Measurements from ENCODE around the gene TSPAN15. TPM values are rescaled to one million over a fixed set of nuclear protein-coding genes. Genes with fewer than 3 reads are reported as not detected.
"Not testable (repeated sequence)": the region's sequence is repeated elsewhere in the genome, so short reads cannot be mapped to it uniquely, and the experiment has no call there.

The TSPAN15 gene
- total RNA-seq, 1 experiment from 2014 or later = 5.0 TPM

GRCh38 chr10:69515699-69516259 lies 64.5 kb downstream of the TSPAN15 start:
- Histone ChIP-seq H3K4me3 (ENCODE audit: insufficient read depth, low read depth, low read length) (no peak overlapping the region), H3K27me3 (ENCODE audit: control insufficient read depth, insufficient read depth, low read length) (no peaks in the 10 kb centered on the region; the same call in 1 of the 2 replicates), H3K36me3 (replicated peaks; ENCODE audit: control insufficient read depth, insufficient read depth, low read length) (no peaks in the 10 kb centered on the region)
- DNase-seq = peak; percentile 86

DNA sequence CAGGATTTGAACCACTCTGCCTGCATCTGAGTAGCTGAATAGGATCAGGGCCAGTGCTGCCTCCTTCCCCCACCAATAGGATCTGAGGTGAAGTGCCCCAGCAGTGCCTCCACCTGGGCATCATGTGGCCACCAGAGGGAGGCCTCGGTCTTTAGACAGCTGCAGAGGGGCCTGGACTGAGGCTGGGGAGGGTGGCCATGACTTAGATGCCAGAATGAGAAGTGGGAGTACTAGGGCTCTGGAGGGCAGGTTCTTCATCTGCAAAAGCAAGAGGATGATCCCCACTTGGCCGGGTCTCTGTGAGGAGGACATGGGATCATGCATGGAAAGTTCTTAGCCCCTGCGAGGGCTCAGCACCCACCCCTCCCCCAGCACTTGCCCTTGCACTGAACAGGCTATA lies 65.1 kb downstream of the TSPAN15 start:
- Histone ChIP-seq H3K27me3 (ENCODE audit: control insufficient read depth, insufficient read depth, low read length) (no peaks in the 10 kb centered on the region; the same call in 1 of the 2 replicates), H3K4me3 (ENCODE audit: insufficient read depth, low read depth, low read length) (no peak overlapping the region), H3K36me3 (replicated peaks; ENCODE audit: control insufficient read depth, insufficient read depth, low read length) (no peaks in the 10 kb centered on the region)
- DNase-seq = peak; percentile 93

DNA sequence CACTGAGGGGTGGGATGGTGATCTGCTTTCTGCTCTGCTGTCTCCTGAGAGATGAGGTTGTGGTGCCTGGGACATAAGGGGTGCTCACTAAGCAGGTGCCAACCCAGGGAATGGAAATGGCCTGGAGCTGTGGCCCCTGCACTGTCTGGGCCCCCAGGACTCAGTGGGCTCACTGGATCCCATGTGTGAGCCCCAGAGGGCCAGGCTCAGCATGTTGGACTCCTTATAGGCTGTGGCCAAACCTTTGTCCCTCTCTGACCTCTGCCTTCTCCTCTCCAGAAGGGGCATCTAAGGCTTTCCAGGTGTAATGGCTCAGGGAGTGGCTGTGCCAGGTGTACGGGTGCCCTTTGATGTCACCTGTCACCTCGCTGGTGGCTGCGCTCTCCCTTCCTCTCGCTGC lies 65.5 kb downstream of the TSPAN15 start:
- H3K36me3 ChIP-seq (replicated peaks; ENCODE audit: control insufficient read depth, insufficient read depth, low read length) = no peaks in the 10 kb centered on the region
- no peak overlapping the region for H3K4me3 ChIP-seq (ENCODE audit: insufficient read depth, low read depth, low read length)
- DNase-seq = no peak
- H3K27me3 ChIP-seq (ENCODE audit: control insufficient read depth, insufficient read depth, low read length) = no peaks in the 10 kb centered on the region; the same call in 1 of the 2 replicates

- H3K4me3 ChIP-seq (ENCODE audit: insufficient read depth, low read depth, low read length) = no peak overlapping the region
- DNase-seq = no peak
- no peaks in the 10 kb centered on the region; the same call in 1 of the 2 replicates for H3K27me3 ChIP-seq (ENCODE audit: control insufficient read depth, insufficient read depth, low read length)
- H3K36me3 ChIP-seq (replicated peaks; ENCODE audit: control insufficient read depth, insufficient read depth, low read length) = no peaks in the 10 kb centered on the region
Measured at GRCh38 chr10:69517271-69517848, 66.1 kb downstream of the TSPAN15 start.

DNA sequence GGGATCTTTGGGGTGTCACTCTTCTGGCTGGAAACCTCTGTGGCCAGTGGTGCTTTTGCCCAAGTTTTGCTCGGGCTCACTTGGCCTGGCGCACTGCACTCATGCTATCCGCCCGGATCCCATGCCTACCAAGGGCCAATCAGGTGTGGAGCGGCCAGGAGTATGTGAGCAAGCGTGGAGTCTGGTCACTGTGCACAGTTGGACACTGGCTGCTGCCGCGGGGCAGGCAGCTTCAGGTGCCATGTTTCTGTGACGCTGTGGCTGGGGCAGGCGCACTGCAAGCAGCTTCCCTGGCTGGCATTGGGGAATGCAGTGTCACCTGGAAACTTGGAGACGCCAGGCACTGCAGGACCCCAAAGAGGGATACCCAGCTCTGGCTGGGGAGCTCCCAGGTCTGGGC lies 76.7 kb downstream of the TSPAN15 start:
- DNase-seq = no peak
- H3K36me3 ChIP-seq (replicated peaks; ENCODE audit: control insufficient read depth, insufficient read depth, low read length) = no peaks in the 10 kb centered on the region
- no peak overlapping the region for H3K4me3 ChIP-seq (ENCODE audit: insufficient read depth, low read depth, low read length)
- H3K27me3 ChIP-seq (ENCODE audit: control insufficient read depth, insufficient read depth, low read length) = no peaks in the 10 kb centered on the region; the same call in 1 of the 2 replicates

GRCh38 chr10:69533658-69534057 lies 82.4 kb downstream of the TSPAN15 start:
- DNase-seq = no peak
- no peaks in the 10 kb centered on the region for H3K27me3 ChIP-seq (ENCODE audit: control insufficient read depth, insufficient read depth, low read length)
- H3K36me3 ChIP-seq (replicated peaks; ENCODE audit: control insufficient read depth, insufficient read depth, low read length) = no peaks in the 10 kb centered on the region
- H3K4me3 ChIP-seq (ENCODE audit: insufficient read depth, low read depth, low read length) = no peak overlapping the region

- H3K36me3 ChIP-seq (replicated peaks; ENCODE audit: control insufficient read depth, insufficient read depth, low read length); H3K4me3 ChIP-seq (ENCODE audit: insufficient read depth, low read depth, low read length); H3K27me3 ChIP-seq (ENCODE audit: control insufficient read depth, insufficient read depth, low read length); DNase-seq: not testable (repeated sequence)
Measured at GRCh38 chr10:69536521-69536920, 85.3 kb downstream of the TSPAN15 start.

DNA sequence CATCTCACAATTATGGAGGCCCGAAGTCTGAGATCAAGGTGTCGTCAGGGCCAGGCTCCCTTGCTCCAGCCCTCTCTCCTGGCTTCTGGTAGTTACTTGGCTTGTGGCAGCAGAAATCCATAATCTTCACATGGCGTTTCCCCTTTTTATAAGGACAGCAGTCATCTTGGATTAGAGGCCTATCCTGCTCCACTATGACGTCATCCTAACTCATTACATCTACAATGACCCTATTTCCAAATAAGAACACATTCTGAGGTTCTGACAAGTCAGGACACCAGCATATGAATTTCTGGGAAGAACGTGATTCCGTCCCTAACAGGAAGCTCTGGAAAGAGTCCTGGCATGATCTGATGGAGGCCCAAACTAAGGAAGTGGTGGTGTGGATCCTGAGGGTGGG lies 86.2 kb downstream of the TSPAN15 start:
- no peak overlapping the region for H3K4me3 ChIP-seq (ENCODE audit: insufficient read depth, low read depth, low read length)
- no peaks in the 10 kb centered on the region for H3K36me3 ChIP-seq (replicated peaks; ENCODE audit: control insufficient read depth, insufficient read depth, low read length)
- no peak for DNase-seq
- no peaks in the 10 kb centered on the region for H3K27me3 ChIP-seq (ENCODE audit: control insufficient read depth, insufficient read depth, low read length)

- no peak for DNase-seq
- H3K36me3 ChIP-seq (replicated peaks; ENCODE audit: control insufficient read depth, insufficient read depth, low read length) = no peaks in the 10 kb centered on the region
- H3K4me3 ChIP-seq (ENCODE audit: insufficient read depth, low read depth, low read length) = no peak overlapping the region
- H3K27me3 ChIP-seq (ENCODE audit: control insufficient read depth, insufficient read depth, low read length) = no peaks in the 10 kb centered on the region
Measured at GRCh38 chr10:69538461-69538860, 87.2 kb downstream of the TSPAN15 start.

DNA sequence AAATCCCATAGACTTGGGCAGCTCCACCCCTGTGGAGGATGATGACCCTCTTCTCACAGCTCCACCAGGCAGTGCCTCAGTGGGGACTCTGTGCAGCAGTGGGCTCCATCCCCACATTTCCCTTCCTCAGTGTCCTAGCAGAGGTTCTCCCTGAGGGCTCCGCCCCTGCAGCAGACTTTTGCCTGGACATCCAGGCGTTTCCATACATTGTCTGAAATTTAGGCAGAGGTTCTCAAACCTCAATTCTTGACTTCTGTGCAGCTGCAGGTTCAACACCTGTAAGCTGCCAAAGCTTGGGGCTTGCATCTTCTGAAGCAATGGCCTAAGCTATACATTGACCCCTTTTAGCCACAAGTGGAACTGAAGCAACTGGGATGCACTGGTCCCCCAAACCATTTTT lies 90.2 kb downstream of the TSPAN15 start:
- no peaks in the 10 kb centered on the region for H3K36me3 ChIP-seq (replicated peaks; ENCODE audit: control insufficient read depth, insufficient read depth, low read length)
- no peaks in the 10 kb centered on the region for H3K27me3 ChIP-seq (ENCODE audit: control insufficient read depth, insufficient read depth, low read length)
- no peak for DNase-seq
- H3K4me3 ChIP-seq (ENCODE audit: insufficient read depth, low read depth, low read length) = no peak overlapping the region

DNA sequence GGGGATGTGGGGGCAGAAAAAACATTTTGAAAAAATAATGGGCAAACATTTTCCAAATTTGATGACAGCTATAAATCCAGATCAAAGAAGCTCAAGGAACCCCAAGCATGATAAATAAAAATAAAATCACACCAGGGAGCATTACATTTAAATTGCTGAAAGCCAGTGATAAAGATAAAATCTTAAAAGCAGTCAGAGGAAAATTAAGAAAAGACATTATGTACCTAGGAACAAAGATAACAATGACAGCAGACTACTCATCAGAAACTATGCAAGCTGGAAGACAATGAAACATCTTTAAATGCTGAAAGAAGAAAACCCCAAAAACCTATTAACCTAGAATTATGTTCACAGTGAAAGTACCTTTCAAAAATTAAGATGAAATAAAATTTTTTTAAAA lies 98.7 kb downstream of the TSPAN15 start:
- no peaks in the 10 kb centered on the region for H3K36me3 ChIP-seq (replicated peaks; ENCODE audit: control insufficient read depth, insufficient read depth, low read length)
- H3K27me3 ChIP-seq (ENCODE audit: control insufficient read depth, insufficient read depth, low read length) = no peaks in the 10 kb centered on the region
- H3K4me3 ChIP-seq (ENCODE audit: insufficient read depth, low read depth, low read length) = no peak overlapping the region
- no peak for DNase-seq

DNA sequence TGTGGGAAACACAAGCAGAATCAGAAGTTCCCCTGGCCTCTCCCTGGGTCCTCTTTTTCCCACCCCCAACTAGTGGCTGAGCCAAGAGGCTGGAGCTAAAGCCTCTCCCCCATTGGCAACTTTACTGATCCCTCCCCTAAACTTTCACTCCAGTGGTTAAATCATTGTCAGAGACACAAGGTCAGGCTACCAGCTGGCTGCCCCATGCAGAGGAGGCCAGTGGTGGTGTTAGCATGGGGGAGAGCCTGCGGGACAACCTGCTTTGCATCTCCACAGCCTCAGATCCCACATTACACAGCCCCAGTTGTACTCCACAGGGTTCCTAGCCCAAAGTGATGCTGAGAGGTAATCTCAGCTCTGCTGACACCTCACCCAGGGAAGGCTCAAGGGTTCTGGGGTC lies 101.0 kb downstream of the TSPAN15 start:
- H3K36me3 ChIP-seq (replicated peaks; ENCODE audit: control insufficient read depth, insufficient read depth, low read length) = no peaks in the 10 kb centered on the region
- no peak for DNase-seq
- no peaks in the 10 kb centered on the region for H3K27me3 ChIP-seq (ENCODE audit: control insufficient read depth, insufficient read depth, low read length)
- no peak overlapping the region for H3K4me3 ChIP-seq (ENCODE audit: insufficient read depth, low read depth, low read length)

DNA sequence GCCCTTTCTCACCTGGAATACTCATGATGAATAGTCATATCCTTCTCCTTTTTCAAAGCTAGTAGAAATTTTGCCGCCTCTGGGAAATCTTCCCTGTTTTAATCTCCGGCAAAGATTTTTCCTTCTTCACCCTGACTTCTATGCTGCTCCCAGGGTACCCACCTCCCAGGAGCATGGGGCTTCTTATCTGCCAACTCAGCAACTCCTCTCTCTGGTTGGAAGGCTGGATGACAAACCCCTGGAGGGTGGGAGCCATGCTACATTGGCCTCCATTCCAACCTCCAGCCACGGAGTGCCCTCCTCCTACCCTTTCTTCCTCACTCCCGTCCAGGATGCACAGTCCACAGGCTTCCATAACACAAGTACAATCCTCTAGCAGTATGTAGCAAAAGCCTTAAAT lies 102.1 kb downstream of the TSPAN15 start:
- no peaks in the 10 kb centered on the region for H3K27me3 ChIP-seq (ENCODE audit: control insufficient read depth, insufficient read depth, low read length)
- DNase-seq = no peak
- H3K4me3 ChIP-seq (ENCODE audit: insufficient read depth, low read depth, low read length) = no peak overlapping the region
- H3K36me3 ChIP-seq (replicated peaks; ENCODE audit: control insufficient read depth, insufficient read depth, low read length) = no peaks in the 10 kb centered on the region

DNA sequence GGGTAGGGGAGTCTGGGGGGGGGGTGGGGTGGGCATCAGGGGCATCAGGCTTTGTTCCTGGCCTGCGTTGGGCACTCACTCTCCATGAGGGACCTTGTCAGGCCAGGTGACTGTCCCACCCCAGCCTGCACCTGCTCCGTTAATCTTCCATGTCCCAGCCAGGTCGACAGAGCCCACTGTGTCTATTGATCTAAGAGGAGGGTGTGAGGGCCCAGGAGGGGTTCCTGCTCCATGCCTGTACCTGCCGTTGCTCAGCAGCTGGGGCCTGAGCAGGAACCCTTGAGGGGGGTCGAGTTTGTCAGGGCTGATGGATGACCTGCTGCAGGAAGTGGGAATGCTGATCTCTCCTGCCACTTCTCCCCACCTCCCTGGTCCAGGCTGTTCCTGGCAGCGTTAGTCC lies 103.3 kb downstream of the TSPAN15 start:
- Histone ChIP-seq H3K27me3 (ENCODE audit: control insufficient read depth, insufficient read depth, low read length) (no peaks in the 10 kb centered on the region), H3K4me3 (ENCODE audit: insufficient read depth, low read depth, low read length) (no peak overlapping the region), H3K36me3 (replicated peaks; ENCODE audit: control insufficient read depth, insufficient read depth, low read length) (no peaks in the 10 kb centered on the region)
- no peak for DNase-seq

Data from H7 (cell line).